OCI-LY7 (cell line): Measurements from ENCODE around the gene COPRS. TPM values are rescaled to one million over a fixed set of nuclear protein-coding genes. Genes with fewer than 3 reads are reported as not detected.

Source experiments
- BruUV-seq: library from RNA; stranded (reverse); fragments of 400-500 nt; replicated peaks from 2 replicates; lab custom pipeline; 2021; lab: Mats Ljungman, UMichigan
- CTCF ChIA-PET: fragments of 300-600 bp; sonication (Branson Sonifier 250); formaldehyde crosslinking; loops from one replicate; lab custom pipeline; 2022; ENCODE audit warnings: antibody characterized with exemption; ENCODE audit not compliant: unreplicated experiment; lab: Charles Lee
- POLR2A ChIA-PET: fragments of 300-600 bp; sonication (Branson Sonifier 250); formaldehyde crosslinking; loops from one replicate; lab custom pipeline; 2022; ENCODE audit warnings: antibody characterized with exemption; lab: Charles Lee
- DNase-seq: peaks from one replicate; pipeline ENCODE4 v3.0.0-alpha.2; 2015; ENCODE audit warnings: low spot score
- H2AFZ ChIP-seq: fragments of 200-600 bp; sonication (generic), shearing (Covaris generic); 2 replicates; pipeline ENCODE4 v1.6.1; 2014; ENCODE audit warnings: mild to moderate bottlenecking, antibody characterized with exemption, low read length, moderate library complexity
- H3K27ac ChIP-seq: fragments of 200-600 bp; sonication (generic); 2 replicates; pipeline ENCODE4 v1.5.1; 2014; ENCODE audit warnings: mixed run types, low read depth, mild to moderate bottlenecking, moderate library complexity, low read length, inconsistent platforms; ENCODE audit not compliant: poor library complexity, severe bottlenecking
- H3K36me3 ChIP-seq: fragments of 200-600 bp; sonication (generic); 2 replicates; pipeline ENCODE4 v1.6.1; 2014; ENCODE audit warnings: mild to moderate bottlenecking, antibody characterized with exemption, low read length, moderate library complexity, mixed read lengths; ENCODE audit not compliant: insufficient read depth
- H3K4me1 ChIP-seq: fragments of 200-600 bp; sonication (generic); 2 replicates; pipeline ENCODE4 v1.5.1; 2014; ENCODE audit warnings: mild to moderate bottlenecking, low read length; ENCODE audit not compliant: insufficient read depth, poor library complexity, severe bottlenecking
- H3K4me2 ChIP-seq: fragments of 200-600 bp; sonication (generic); 2 replicates; pipeline ENCODE4 v1.6.1; 2014; ENCODE audit warnings: mild to moderate bottlenecking, low read length
- H3K4me3 ChIP-seq: fragments of 200-600 bp; sonication (generic); 2 replicates; pipeline ENCODE4 v1.5.1; 2014; ENCODE audit warnings: mild to moderate bottlenecking, low read depth, low read length; ENCODE audit not compliant: poor library complexity, severe bottlenecking
- H3K79me2 ChIP-seq: fragments of 200-600 bp; sonication (generic); 2 replicates; pipeline ENCODE4 v1.6.1; 2016; ENCODE audit warnings: low read depth, mild to moderate bottlenecking, low read length, moderate library complexity, mixed read lengths; ENCODE audit not compliant: insufficient read depth
- H3K9me2 ChIP-seq: fragments of 200-600 bp; sonication (generic); 2 replicates; pipeline ENCODE4 v1.6.1; 2016; ENCODE audit warnings: mild to moderate bottlenecking, low read length, mixed read lengths; ENCODE audit not compliant: insufficient read depth
- H3K9me3 ChIP-seq: fragments of 200-600 bp; sonication (generic); 2 replicates; pipeline ENCODE4 v1.6.1; 2014; ENCODE audit warnings: mild to moderate bottlenecking, mixed run types, low read length, mixed read lengths
- H4K20me1 ChIP-seq: fragments of 200-600 bp; sonication (generic); 2 replicates; pipeline ENCODE4 v1.6.1; 2014; ENCODE audit warnings: mild to moderate bottlenecking, antibody characterized with exemption, low read length, moderate library complexity, mixed read lengths; ENCODE audit not compliant: insufficient read depth
- CTCF ChIP-seq: fragments of 200-600 bp; sonication (generic); conservative IDR thresholded peaks from 2 replicates; pipeline ENCODE4 v1.5.1; 2014; ENCODE audit warnings: mild to moderate bottlenecking, antibody characterized with exemption, low read length, moderate library complexity, mixed read lengths
- EZH2phosphoT487 ChIP-seq: fragments of 200-600 bp; sonication (generic); IDR thresholded peaks from 2 replicates; pipeline ENCODE4 v1.6.1; 2018; ENCODE audit warnings: low read depth, borderline replicate concordance, mild to moderate bottlenecking, mixed run types, antibody characterized with exemption, low read length, moderate library complexity, mixed read lengths
- intact Hi-C: fragments of 100-400 bp; cut with micrococcal nuclease; formaldehyde crosslinking; loops from one replicate; pipeline ENCODE4 v1.10.0; 2022; ENCODE audit not compliant: unreplicated experiment
- total RNA-seq, 2 experiments: library from RNA; depleted of rRNA in 1 of 2; stranded (reverse); fragments of >200 nt in 1 of 2; shearing (Covaris generic) in 1 of 2; gene quantifications; 2 replicates each; pipeline ENCODE4 v1.2.3, GENCODE V29; 2014 to 2022

Gene COPRS
- total RNA-seq, 2 experiments from 2014 or later = 32.7 to 50.7 TPM

GRCh38 chr17:31834448-31834847, 24.6 kb downstream of the COPRS start:
- Histone ChIP-seq H3K4me3 (no peak overlapping the region), H3K9me3 (no peaks in the 10 kb centered on the region), H3K36me3 (no peaks in the 10 kb centered on the region), H3K27ac (no peak overlapping the region), H4K20me1 (no peaks in the 10 kb centered on the region), H2AFZ (no peak overlapping the region), H3K4me1 (no peaks in the 10 kb centered on the region), H3K4me2 (no peak overlapping the region), H3K79me2 (no peaks in the 10 kb centered on the region), H3K9me2 (no peaks in the 10 kb centered on the region)
- no peak for DNase-seq
- ChIA-PET POLR2A (interaction anchor here (0.7 kb wide), 1 partner anchor 1427 kb away, joined by 3 read pairs; no protein-coding TSS in a partner anchor), CTCF (no interaction called here)
- no peak for TF ChIP-seq CTCF
- TF ChIP-seq EZH2phosphoT487 = no peak
- intact Hi-C loops = no loop called here
- no TSS peak for BruUV-seq

- Histone ChIP-seq H3K4me3 (no peak overlapping the region), H3K36me3 (no peaks in the 10 kb centered on the region), H2AFZ (no peak overlapping the region), H4K20me1 (no peaks in the 10 kb centered on the region), H3K79me2 (no peaks in the 10 kb centered on the region), H3K9me2 (no peaks in the 10 kb centered on the region), H3K9me3 (no peaks in the 10 kb centered on the region), H3K27ac (no peak overlapping the region), H3K4me1 (no peaks in the 10 kb centered on the region), H3K4me2 (no peak overlapping the region)
- ChIA-PET POLR2A (interaction anchor here (0.5 to 0.6 kb wide), 2 partner anchors 107 to 379 kb away, joined by 3 to 5 read pairs; no protein-coding TSS in a partner anchor), CTCF (no interaction called here)
- intact Hi-C loops = no loop called here
- DNase-seq = no peak
- TF ChIP-seq CTCF (no peak), EZH2phosphoT487 (no peak)
- BruUV-seq = no TSS peak
These were observed 26.3 kb downstream of the COPRS start for GRCh38 chr17:31832746-31833145.

- no peaks in the 10 kb centered on the region for H3K4me1 ChIP-seq
- POLR2A ChIA-PET = no interaction called here
- TF ChIP-seq CTCF = no peak
- no peak for TF ChIP-seq EZH2phosphoT487
- no peak overlapping the region for H3K27ac ChIP-seq
- no TSS peak for BruUV-seq
- intact Hi-C loops = no loop called here
- no peaks in the 10 kb centered on the region for H3K9me2 ChIP-seq
- CTCF ChIA-PET = interaction anchor here (0.6 kb wide), 1 partner anchor 25 kb away, joined by 3 read pairs; no protein-coding TSS in a partner anchor
- DNase-seq = no peak
- no peaks in the 10 kb centered on the region for H3K9me3 ChIP-seq
- no peaks in the 10 kb centered on the region for H3K79me2 ChIP-seq
- no peaks in the 10 kb centered on the region for H4K20me1 ChIP-seq
- H3K36me3 ChIP-seq = no peaks in the 10 kb centered on the region
- no peak overlapping the region for H3K4me3 ChIP-seq
- H2AFZ ChIP-seq = no peak overlapping the region
- H3K4me2 ChIP-seq = no peak overlapping the region
These were observed 27.8 kb downstream of the COPRS start for GRCh38 chr17:31830971-31831858.
